CD14-positive monocyte (primary cell): ENCODE measurements around the gene CRNN. TPM values are rescaled to one million over a fixed set of nuclear protein-coding genes. Genes with fewer than 3 reads are reported as not detected.

Experiments used
- DNase-seq, 3 donors: peaks; one replicate each; pipeline ENCODE4 v3.0.0-alpha.2; 2011 to 2022
- H2AFZ ChIP-seq: 2 replicates; pipeline ENCODE4 v1.6.0; 2012; ENCODE audit warnings: mild to moderate bottlenecking, low read depth, low read length, inconsistent platforms; ENCODE audit not compliant: insufficient read depth, poor library complexity, severe bottlenecking
- H3K27ac ChIP-seq, 2 donors: 1 replicate in 1 of 2; 2 replicates in 1 of 2; pipeline ENCODE4 v1.5.1; 2012 to 2013; ENCODE audit warnings: low read length in 2 of 2, control low read depth in 1 of 2, inconsistent platforms in 1 of 2, low read depth in 1 of 2, mild to moderate bottlenecking in 1 of 2
- H3K27me3 ChIP-seq, 2 donors: one replicate each; pipeline versions ENCODE4 v1.6.0 to v1.6.1; 2011 to 2013; ENCODE audit warnings: low read length in 2 of 2; ENCODE audit not compliant: control insufficient read depth in 2 of 2, insufficient read depth in 2 of 2
- H3K36me3 ChIP-seq, 2 donors: replicated peaks in 1 of 2; 1 replicate in 1 of 2; 2 replicates in 1 of 2; pipeline versions ENCODE4 v1.5.1 to v1.6.1; 2012 to 2013; ENCODE audit warnings: low read length in 2 of 2, control low read depth in 1 of 2, inconsistent platforms in 1 of 2, mild to moderate bottlenecking in 1 of 2; ENCODE audit not compliant: insufficient read depth in 2 of 2, control insufficient read depth in 1 of 2
- H3K4me1 ChIP-seq, 2 donors: 1 replicate in 1 of 2; 2 replicates in 1 of 2; pipeline versions ENCODE4 v1.5.1 to v1.6.1; 2012 to 2013; ENCODE audit warnings: low read length in 2 of 2, control low read depth in 1 of 2, inconsistent platforms in 1 of 2, mild to moderate bottlenecking in 1 of 2, moderate library complexity in 1 of 2; ENCODE audit not compliant: insufficient read depth in 2 of 2, control insufficient read depth in 1 of 2
- H3K4me2 ChIP-seq: replicated peaks from 2 replicates; pipeline ENCODE3; 2012; ENCODE audit warnings: low read length, moderate library complexity, mild to moderate bottlenecking; ENCODE audit not compliant: poor library complexity, severe bottlenecking; ENCODE audit errors: extremely low read depth
- H3K4me3 ChIP-seq, 3 experiments: fragments of 200-600 bp in 1 of 3; sonication (generic) in 1 of 3; replicated peaks in 1 of 3; 1 replicate in 2 of 3; 2 replicates in 1 of 3; pipeline ENCODE4 v1.5.1; 2011 to 2013; ENCODE audit warnings: low read length in 3 of 3, mild to moderate bottlenecking in 3 of 3, control low read depth in 2 of 3, low read depth in 2 of 3, inconsistent platforms in 1 of 3, moderate library complexity in 1 of 3
- H3K79me2 ChIP-seq: 2 replicates; pipeline ENCODE4 v1.6.0; 2012; ENCODE audit warnings: mild to moderate bottlenecking, control low read depth, inconsistent platforms, low read length, moderate library complexity; ENCODE audit not compliant: insufficient read depth
- H3K9ac ChIP-seq: 2 replicates; pipeline ENCODE4 v1.6.0; 2017; ENCODE audit warnings: low read length, mild to moderate bottlenecking; ENCODE audit not compliant: insufficient read depth, poor library complexity, severe bottlenecking
- H3K9me3 ChIP-seq, 2 donors: replicated peaks in 1 of 2; 1 replicate in 1 of 2; 2 replicates in 1 of 2; pipeline versions ENCODE4 v1.5.1 to v1.6.1; 2012 to 2013; ENCODE audit warnings: low read length in 2 of 2, control low read depth in 1 of 2; ENCODE audit not compliant: control insufficient read depth in 1 of 2, insufficient read depth in 1 of 2
- H4K20me1 ChIP-seq: 2 replicates; pipeline ENCODE4 v1.6.0; 2012; ENCODE audit warnings: mild to moderate bottlenecking, low read length, control low read depth, moderate library complexity; ENCODE audit not compliant: insufficient read depth
- H3K27ac Mint-ChIP-seq, 7 donors: one replicate each; pipeline ENCODE4 v1.8.0; 2020; ENCODE audit warnings: mild to moderate bottlenecking in 7 of 7, mixed read lengths in 7 of 7, moderate library complexity in 6 of 7, inconsistent platforms in 2 of 7
- H3K27me3 Mint-ChIP-seq, 3 donors: one replicate each; pipeline ENCODE4 v1.8.0; 2021 to 2022; ENCODE audit warnings: low read depth in 3 of 3, mild to moderate bottlenecking in 3 of 3, mixed read lengths in 3 of 3, moderate library complexity in 3 of 3, inconsistent platforms in 1 of 3
- H3K36me3 Mint-ChIP-seq, 2 donors: one replicate each; pipeline ENCODE4 v1.8.0; 2020; ENCODE audit warnings: mixed read lengths in 2 of 2, inconsistent platforms in 1 of 2, mild to moderate bottlenecking in 1 of 2
- H3K4me1 Mint-ChIP-seq: one replicate; pipeline ENCODE4 v1.8.0; 2020; ENCODE audit warnings: mild to moderate bottlenecking, mixed read lengths
- H3K4me3 Mint-ChIP-seq, 2 donors: one replicate each; pipeline ENCODE4 v1.8.0; 2020; ENCODE audit warnings: mild to moderate bottlenecking in 2 of 2, mixed read lengths in 2 of 2, moderate library complexity in 1 of 2
- H3K9me3 Mint-ChIP-seq, 7 donors: one replicate each; pipeline ENCODE4 v1.8.0; 2020 to 2022; ENCODE audit warnings: mixed read lengths in 7 of 7, mild to moderate bottlenecking in 6 of 7, moderate library complexity in 6 of 7, inconsistent platforms in 2 of 7
- WGBS: methylation state at CpG from one replicate; pipeline ENCODE4 v1.1.5; 2013; ENCODE audit warnings: missing lambda C conversion rate; ENCODE audit not compliant: insufficient coverage; 5-methylcytosine and 5-hydroxymethylcytosine counted together
- intact Hi-C, 2 donors: fragments of 100-400 bp; cut with micrococcal nuclease; formaldehyde crosslinking; loops; one replicate each; pipeline versions ENCODE4 v1.15.0 to v1.15.1; 2023
- polyA plus RNA-seq, 3 donors: library from polyadenylated mRNA; depleted of rRNA in 1 of 3; unstranded in 2 of 3; stranded (reverse) in 1 of 3; fragments of 300-500 nt in 2 of 3; fragments of >200 nt in 1 of 3; fragmentation: Illumina TruSeq in 2 of 3; gene quantifications; 1 replicate in 2 of 3; 2 replicates in 1 of 3; pipeline ENCODE4 v1.2.3, GENCODE V29; 2012 to 2021
- TF ChIP-seq, protein P1 (sequence below): fragments of 200-600 bp; IDR thresholded peaks from one replicate; pipeline ENCODE4 v1.8.0; 2022; ENCODE audit warnings: antibody characterized with exemption, mild to moderate bottlenecking

CRNN gene
- polyA plus RNA-seq, 3 donors: not detected

- no peak overlapping the region for H3K27ac Mint-ChIP-seq
- Histone ChIP-seq H3K4me2 (no peak overlapping the region), H3K4me3 (no peak overlapping the region), H3K27ac (no peak overlapping the region), H2AFZ (no peak overlapping the region), H3K36me3 (no peaks in the 10 kb centered on the region), H3K9ac (no peak overlapping the region), H3K79me2 (no peaks in the 10 kb centered on the region), H4K20me1 (no peaks in the 10 kb centered on the region), H3K9me3 (peaks cover 18 to 21% of the 10 kb centered on the region in 2 donors), H3K27me3 (no peaks in the 10 kb centered on the region), H3K4me1 (no peaks in the 10 kb centered on the region)
- peaks cover 5 to 27% (median 18%) of the 10 kb centered on the region in 7 donors for H3K9me3 Mint-ChIP-seq
- TF ChIP-seq, protein P1, sequence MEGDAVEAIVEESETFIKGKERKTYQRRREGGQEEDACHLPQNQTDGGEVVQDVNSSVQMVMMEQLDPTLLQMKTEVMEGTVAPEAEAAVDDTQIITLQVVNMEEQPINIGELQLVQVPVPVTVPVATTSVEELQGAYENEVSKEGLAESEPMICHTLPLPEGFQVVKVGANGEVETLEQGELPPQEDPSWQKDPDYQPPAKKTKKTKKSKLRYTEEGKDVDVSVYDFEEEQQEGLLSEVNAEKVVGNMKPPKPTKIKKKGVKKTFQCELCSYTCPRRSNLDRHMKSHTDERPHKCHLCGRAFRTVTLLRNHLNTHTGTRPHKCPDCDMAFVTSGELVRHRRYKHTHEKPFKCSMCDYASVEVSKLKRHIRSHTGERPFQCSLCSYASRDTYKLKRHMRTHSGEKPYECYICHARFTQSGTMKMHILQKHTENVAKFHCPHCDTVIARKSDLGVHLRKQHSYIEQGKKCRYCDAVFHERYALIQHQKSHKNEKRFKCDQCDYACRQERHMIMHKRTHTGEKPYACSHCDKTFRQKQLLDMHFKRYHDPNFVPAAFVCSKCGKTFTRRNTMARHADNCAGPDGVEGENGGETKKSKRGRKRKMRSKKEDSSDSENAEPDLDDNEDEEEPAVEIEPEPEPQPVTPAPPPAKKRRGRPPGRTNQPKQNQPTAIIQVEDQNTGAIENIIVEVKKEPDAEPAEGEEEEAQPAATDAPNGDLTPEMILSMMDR: no peak
- H3K27me3 Mint-ChIP-seq: peaks cover 3 to 6% (median 3%) of the 10 kb centered on the region in 3 donors
- no peaks in the 10 kb centered on the region for H3K36me3 Mint-ChIP-seq
- H3K4me3 Mint-ChIP-seq: no peak overlapping the region
- no peak for DNase-seq
- no peaks in the 10 kb centered on the region for H3K4me1 Mint-ChIP-seq
- intact Hi-C loops: no loop called here
Measured at GRCh38 chr1:152426731-152427130, 12.7 kb upstream of the CRNN start.

- peaks cover 0 to 7% (median 5%) of the 10 kb centered on the region in 3 donors for H3K27me3 Mint-ChIP-seq
- Histone ChIP-seq H3K9me3 (peaks cover 15% of the 10 kb centered on the region in 2 donors), H3K4me2 (no peak overlapping the region), H3K4me1 (no peaks in the 10 kb centered on the region), H2AFZ (no peak overlapping the region), H3K27ac (no peak overlapping the region), H3K36me3 (no peaks in the 10 kb centered on the region), H3K27me3 (no peaks in the 10 kb centered on the region), H3K4me3 (no peak overlapping the region), H4K20me1 (no peaks in the 10 kb centered on the region), H3K79me2 (no peaks in the 10 kb centered on the region), H3K9ac (no peak overlapping the region)
- 100% methylated on average over 1 of the region's 1 CpG for WGBS
- no peak overlapping the region for H3K27ac Mint-ChIP-seq
- intact Hi-C loops: no loop called here
- DNase-seq: no peak
- H3K9me3 Mint-ChIP-seq: peaks cover 3 to 28% (median 19%) of the 10 kb centered on the region in 7 donors
- H3K36me3 Mint-ChIP-seq: no peaks in the 10 kb centered on the region
- H3K4me3 Mint-ChIP-seq: no peak overlapping the region
- no peaks in the 10 kb centered on the region for H3K4me1 Mint-ChIP-seq
- TF ChIP-seq, protein P1: no peak
Measured at GRCh38 chr1:152419917-152420316, 5.9 kb upstream of the CRNN start.
